Upper lobe of left lung (tissue), 4 donors: ENCODE measurements around the gene CEP192.

ENCODE experiments used
- CTCF ChIP-seq, 6 experiments: fragments of 450-650 bp in 4 of 6; fragments of 200-600 bp in 2 of 6; sonication (generic) in 2 of 6; IDR thresholded peaks; one replicate each; pipeline ENCODE4 v1.5.1; 2016 to 2019; ENCODE audit warnings: antibody characterized with exemption in 6 of 6
- POLR2A ChIP-seq, 4 donors: fragments of 450-650 bp; IDR thresholded peaks; one replicate each; pipeline ENCODE4 v1.5.1; 2016 to 2017; ENCODE audit warnings: antibody characterized with exemption in 4 of 4, mild to moderate bottlenecking in 2 of 4

- TF ChIP-seq CTCF (IDR thresholded peaks at IDR 0.05), result no peak
- no peak for TF ChIP-seq POLR2A (IDR thresholded peaks at IDR 0.05)
Measured at GRCh38 chr18:13101659-13102197, 110.6 kb downstream of the CEP192 start.
